GM19397 (cell line): Measurements from ENCODE around the gene CDPF1.
"Not testable (repeated sequence)": the region's sequence is repeated elsewhere in the genome, so short reads cannot be mapped to it uniquely, and the experiment has no call there.

Source experiments
- ATAC-seq: cut with Tn5 transposase; IDR thresholded peaks from one replicate; pipeline ENCODE4 v1.9.1; 2021; ENCODE audit warnings: mild to moderate bottlenecking, moderate library complexity; ENCODE audit not compliant: unreplicated experiment

Gene CDPF1

GRCh38 chr22:46226577-46226976, 23.5 kb downstream of the CDPF1 start:
- no peak for ATAC-seq

- no peak for ATAC-seq
Measured at GRCh38 chr22:46225631-46226030, 24.5 kb downstream of the CDPF1 start.

GRCh38 chr22:46224898-46225290, 25.2 kb downstream of the CDPF1 start:
- ATAC-seq: no peak

GRCh38 chr22:46224044-46224897, 25.8 kb downstream of the CDPF1 start:
- ATAC-seq: no peak

GRCh38 chr22:46220921-46221320, 29.2 kb downstream of the CDPF1 start:
- ATAC-seq: no peak

- no peak for ATAC-seq
Measured at GRCh38 chr22:46219636-46220035, 30.5 kb downstream of the CDPF1 start.

GRCh38 chr22:46214616-46215015, 35.5 kb downstream of the CDPF1 start:
- ATAC-seq: no peak

GRCh38 chr22:46214149-46214548, 35.9 kb downstream of the CDPF1 start:
- no peak for ATAC-seq

GRCh38 chr22:46213052-46213451, 37.0 kb downstream of the CDPF1 start:
- ATAC-seq: no peak

- ATAC-seq: no peak
Measured at GRCh38 chr22:46212195-46212594, 37.9 kb downstream of the CDPF1 start.

GRCh38 chr22:46209262-46209661, 40.8 kb downstream of the CDPF1 start:
- no peak for ATAC-seq

- ATAC-seq: no peak
Measured at GRCh38 chr22:46203601-46203980, 46.5 kb downstream of the CDPF1 start.

- ATAC-seq: no peak
Measured at GRCh38 chr22:46202897-46203600, 47.0 kb downstream of the CDPF1 start.

GRCh38 chr22:46201059-46201757, 48.9 kb downstream of the CDPF1 start:
- no peak for ATAC-seq

GRCh38 chr22:46198806-46199205, 51.3 kb downstream of the CDPF1 start:
- ATAC-seq: not testable (repeated sequence)

GRCh38 chr22:46198274-46198673, 51.8 kb downstream of the CDPF1 start:
- ATAC-seq: no peak

- ATAC-seq: no peak
Measured at GRCh38 chr22:46196278-46196677, 53.8 kb downstream of the CDPF1 start.

GRCh38 chr22:46195487-46196165, 54.5 kb downstream of the CDPF1 start:
- no peak for ATAC-seq
